Bone marrow (tissue), 2 donors: ENCODE results near the gene ZNF296.

Experiments used
- DNase-seq, 2 donors: peaks; one replicate each; lab custom pipeline; 2025; lab: John Stamatoyannopoulos, UW

ZNF296 gene

GRCh38 chr19:45079911-45080370, 3.7 kb upstream of the ZNF296 start:
- DNase-seq: no peak

DNA sequence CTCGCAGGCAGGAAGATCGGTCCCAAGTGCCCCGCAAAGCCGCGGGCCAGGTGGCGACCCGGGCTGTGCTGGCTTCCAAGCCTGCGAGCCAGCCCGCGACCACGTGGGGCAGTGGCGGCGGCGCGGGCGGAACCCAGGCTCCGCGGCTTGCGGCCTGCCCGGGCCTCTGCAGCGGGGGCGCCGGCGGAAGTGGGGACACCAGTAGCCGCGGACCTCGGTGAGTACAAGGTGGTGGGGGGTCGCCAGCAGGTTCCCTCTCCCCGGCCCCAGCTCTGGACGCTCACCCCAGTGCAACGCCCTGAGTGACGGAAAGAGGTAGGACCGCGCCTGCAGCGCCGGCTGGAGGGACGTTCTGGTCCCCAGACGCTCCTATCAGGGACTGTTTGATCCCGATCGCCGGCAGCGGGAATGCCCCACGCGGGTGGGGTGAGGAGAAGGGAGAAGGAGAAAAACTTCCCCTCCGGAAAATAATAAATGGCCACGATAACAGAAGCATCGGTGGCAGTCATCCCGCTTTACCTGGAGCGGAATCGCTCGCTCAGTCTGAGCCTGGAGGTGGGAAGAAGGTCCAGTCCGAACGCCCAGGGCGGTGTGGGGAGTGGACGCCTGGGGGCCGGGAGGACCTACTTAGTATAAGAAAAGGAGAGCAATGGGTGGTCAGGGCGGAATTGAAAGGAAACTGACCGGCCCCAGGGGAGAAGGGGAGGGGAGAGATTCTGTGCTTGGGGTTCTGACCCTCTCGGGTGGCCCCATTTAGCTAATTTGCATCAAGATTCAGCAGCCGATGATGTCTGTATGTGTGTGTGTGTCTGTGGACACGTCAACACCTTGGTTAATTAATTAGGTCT, 3.0 kb upstream of the ZNF296 start, which contains the start of gene GEMIN7:
Gene GEMIN7, plus strand, starts transcription at position 198 of the 848 bp plus-strand sequence. CDS start 10,855 bp downstream, outside the sequence.
- DNase-seq: peak; percentile 10 to 53

DNA sequence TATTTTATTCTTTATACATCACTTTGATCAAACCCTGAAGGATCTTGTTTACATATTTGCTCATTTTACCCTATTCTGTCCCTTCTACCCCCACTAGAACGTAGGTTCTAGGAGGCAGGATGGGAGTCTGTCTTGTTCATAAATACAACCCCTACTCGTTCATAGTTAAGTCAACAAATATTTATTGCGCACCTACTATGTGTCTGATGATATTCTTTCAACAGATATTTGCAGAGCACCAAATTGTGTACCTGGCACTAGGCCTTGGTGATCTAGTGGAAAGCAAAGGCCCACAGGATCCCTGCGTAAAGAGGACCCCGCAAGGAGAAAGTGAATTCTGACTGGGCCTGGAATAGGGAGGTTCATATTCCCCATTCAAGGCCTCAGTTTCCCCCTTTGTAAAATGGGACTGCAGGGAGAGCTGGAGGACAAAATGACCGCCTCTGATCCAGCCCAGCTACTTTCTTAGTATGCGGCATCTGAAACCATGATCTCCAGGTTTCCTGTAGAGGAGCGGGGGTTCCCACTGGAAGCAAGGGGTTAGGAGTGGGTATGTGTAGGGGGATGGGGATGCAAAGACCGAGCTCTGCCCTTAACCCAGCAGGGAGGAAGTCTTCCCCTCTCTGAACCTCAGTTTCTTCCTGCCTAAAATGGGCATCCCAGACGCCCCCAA, 2.2 kb upstream of the ZNF296 start:
- no peak for DNase-seq

GRCh38 chr19:45076851-45077730, 813 bp upstream of the ZNF296 start:
- no peak for DNase-seq

DNA sequence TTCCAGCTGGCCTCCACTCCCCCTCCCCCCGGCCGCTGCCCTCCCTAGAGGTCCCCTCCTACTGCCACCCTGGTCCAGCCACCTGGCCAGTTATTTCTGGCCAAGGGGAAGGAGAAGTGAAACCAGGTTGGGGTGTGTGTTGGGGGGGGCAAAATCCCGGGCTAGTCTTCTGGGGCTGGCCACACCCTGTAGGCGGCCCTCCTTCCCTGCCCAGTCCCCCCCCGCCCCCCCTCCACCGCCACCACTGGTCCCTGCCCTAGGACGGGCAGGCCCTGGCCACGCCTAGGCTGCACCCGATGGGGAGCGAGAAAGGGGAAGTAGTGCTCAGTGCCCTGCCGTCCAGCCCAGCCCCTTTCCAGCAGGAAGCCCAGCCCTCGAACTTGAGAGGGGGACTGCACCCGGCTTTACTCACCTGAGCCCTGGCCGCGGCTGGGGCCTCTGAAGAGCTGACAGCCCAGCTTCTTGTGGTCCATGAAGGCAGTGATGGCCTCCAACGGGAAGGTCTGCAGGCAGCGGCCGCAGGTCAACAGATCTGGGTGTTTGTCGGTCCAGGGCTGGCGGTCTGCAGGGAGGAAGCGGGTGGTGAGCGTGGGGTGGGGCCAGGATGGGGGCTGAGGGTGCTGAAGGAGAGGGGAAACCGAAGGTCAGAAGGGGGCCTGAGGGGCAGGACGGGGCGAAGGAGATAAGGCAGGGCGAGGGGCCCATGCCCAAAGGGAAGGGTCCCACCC, 813 bp downstream of the ZNF296 start:
- DNase-seq: peak; percentile 65 to 87

- DNase-seq: no peak
These were observed 1.5 kb downstream of the ZNF296 start for GRCh38 chr19:45074744-45075300.

DNA sequence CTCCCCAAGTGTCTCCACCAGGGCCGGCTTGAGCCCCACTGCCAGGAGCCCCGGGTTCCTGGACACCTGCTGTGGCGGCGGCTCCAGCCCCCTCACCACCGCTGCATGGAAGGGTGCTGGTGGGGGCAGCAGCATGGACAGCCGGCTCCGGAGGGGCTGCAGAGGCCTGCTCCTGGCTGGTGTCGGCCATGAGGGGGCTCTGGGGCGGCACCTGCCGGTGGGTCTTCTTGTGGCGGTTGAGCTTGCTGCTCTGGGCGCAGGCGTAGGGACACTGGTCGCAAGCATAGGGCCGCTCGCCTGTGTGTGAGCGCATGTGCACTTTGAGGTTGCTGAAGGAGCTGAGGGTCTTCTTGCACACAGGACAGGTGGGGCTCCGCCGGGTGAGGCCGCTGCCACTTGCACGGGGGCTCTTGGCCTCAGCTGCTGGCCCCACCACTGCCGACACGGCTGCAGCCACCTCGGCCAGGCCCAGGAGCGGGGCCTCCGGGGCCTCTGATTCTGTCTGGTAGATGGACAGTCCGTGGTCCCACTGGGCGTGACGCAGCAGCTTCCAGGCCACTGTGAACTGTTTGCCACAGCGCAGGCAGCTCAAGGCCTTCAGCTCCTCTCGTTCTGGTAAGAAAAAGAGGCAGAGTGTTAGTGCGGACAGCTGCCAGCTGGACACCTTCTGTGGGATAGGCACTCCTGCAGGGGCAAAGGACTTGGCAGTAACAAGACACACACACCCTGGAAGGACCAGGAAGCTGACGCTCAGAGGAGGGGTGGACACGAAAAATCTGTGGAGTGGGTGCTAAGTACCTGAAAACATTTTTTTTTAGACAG, 4.1 kb downstream of the ZNF296 start:
- no peak for DNase-seq

GRCh38 chr19:45071545-45071938, 4.7 kb downstream of the ZNF296 start:
- DNase-seq: no peak

DNA sequence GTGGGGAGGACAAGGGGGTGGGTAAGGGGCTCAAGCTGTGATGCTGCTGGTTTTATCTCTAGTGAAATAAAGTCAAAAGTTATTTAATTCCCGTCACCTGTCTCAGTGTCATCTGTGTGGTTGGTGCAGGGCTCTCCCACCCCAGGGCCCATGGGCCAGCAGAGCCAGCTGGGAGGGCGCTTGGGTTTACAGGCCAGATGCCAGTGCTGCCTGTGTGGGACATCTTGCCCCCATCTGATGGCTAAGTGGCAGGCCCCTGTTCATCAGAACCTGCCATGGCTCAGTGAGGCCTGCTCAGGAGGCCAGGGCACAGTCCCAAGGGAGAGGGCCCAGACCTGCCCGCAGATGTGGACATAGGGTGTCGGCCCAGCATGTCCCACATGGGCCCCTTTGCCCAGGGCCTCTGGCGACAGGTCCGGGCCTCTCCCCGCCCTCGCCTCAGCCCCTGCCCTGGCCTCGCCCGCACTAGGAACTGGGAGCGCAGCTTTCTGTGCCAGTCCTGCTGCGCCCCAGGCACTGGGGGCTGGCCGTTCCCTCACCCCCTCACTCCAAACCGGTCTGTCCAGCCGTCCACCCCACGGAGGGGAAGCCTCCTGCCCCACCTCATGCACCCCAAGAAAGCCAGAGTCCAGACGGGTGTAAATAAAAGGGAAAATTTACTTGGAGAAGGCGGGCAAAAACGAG, 5.3 kb downstream of the ZNF296 start:
- DNase-seq: no peak

DNA sequence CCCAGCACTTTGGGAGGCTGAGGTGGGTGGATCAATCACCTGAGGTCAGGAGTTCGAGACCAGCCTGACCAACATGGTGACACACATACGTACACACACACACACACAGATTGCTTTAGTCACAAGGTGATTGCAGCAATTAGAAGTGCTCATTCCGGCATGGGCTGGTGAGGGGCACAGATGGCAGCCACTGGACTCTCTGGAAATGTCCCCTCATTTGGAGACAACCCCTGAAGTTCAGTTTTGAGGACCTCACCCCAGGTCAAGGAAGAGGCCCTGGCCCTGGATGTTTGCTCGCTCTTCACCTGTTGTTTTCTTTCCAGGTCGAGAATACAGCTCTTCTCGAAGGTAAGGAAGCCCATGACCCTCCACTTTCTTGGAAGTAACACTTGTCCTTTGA, 6.1 kb downstream of the ZNF296 start:
- DNase-seq: no peak

- no peak for DNase-seq
These were observed 7.2 kb downstream of the ZNF296 start for GRCh38 chr19:45069056-45069455.

DNA sequence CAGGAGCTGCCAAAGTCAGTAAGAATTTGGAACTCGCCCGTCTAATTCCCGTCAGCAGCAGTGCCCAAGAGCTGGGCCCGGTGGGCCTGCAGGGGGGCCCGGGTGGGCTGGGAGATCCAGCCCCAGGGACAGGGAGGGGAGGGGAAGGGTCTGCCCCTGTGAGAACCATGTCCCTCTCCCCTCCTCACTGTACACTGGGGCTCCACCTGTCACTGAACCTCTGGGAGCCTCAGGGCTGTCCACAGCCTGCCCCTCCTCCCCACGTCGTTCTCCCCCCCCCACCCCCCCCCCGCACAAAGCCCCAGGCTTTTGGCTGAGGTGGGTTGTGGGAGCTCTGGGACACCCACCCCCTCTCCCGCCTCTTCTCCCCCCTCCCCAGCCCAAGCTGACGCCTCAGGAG, 8.2 kb downstream of the ZNF296 start:
- no peak for DNase-seq

DNA sequence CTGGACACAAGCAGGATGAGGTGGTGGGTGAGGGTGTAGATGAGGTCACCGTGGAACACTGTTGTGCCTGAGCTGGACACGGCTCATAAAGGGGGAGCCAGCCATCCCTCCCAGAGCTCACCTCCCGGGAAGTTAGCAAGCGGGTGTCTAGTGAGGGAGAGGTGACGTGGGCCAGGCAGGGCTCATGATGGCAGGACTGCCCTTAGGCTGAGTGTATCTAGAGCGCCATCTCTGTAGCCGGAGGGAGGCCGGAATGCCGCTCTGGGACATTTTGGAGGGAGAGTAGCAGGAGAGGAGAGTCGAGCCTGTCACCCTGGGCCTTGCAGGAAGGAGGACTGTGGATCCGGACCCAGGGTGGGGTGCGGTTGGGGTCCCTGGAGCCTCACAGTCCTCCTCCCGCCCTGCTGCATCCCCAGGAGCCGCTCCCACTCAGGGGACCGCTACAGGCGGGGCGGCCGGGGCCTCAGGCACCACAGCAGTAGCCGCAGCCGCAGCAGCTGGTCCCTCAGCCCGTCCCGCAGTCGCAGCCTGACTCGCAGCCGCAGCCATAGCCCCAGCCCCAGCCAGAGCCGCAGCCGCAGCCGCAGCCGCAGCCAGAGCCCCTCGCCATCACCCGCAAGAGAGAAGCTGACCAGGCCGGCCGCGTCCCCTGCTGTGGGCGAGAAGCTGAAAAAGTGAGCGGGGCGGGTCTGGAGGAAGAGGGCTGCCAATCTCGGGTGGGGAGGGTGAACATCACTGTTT, 9.2 kb downstream of the ZNF296 start:
- no peak for DNase-seq

DNA sequence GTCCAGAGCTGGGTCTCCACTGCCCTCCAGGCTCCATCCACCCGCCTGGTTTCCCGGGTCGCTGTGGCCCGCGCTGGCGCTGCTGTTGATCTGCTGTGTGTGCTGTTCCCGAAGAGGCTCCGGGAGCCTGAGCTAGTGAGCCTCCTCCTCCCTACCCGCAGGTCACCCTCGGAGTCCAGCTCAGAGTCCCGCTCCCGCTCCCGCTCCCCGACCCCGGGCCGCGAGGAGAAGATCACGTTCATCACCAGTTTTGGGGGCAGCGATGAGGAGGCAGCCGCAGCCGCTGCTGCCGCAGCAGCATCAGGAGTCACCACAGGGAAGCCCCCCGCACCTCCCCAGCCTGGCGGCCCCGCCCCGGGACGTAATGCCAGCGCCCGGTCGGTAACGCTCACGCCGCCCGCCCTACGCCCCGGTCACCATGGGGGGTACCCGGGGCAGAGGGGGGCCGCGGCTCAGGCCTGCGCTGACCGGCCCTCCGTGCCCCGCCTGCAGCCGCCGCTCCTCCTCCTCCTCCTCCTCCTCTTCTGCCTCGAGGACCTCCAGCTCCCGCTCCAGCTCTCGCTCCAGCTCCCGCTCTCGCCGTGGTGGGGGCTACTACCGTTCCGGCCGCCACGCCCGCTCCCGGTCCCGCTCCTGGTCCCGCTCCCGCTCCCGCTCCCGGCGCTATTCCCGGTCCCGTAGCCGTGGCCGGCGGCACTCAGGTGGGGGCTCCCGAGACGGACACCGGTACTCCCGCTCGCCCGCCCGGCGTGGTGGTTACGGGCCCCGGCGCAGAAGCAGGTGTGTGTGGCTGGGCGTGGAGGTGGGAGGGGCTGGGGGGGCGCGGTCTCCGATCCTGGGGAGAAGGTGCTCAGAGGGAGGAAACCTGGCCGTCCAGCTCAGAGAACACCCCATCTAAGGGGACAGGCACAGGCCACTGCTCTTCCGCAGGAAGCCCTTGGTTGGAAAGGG, 12.2 kb downstream of the ZNF296 start:
- no peak for DNase-seq

DNA sequence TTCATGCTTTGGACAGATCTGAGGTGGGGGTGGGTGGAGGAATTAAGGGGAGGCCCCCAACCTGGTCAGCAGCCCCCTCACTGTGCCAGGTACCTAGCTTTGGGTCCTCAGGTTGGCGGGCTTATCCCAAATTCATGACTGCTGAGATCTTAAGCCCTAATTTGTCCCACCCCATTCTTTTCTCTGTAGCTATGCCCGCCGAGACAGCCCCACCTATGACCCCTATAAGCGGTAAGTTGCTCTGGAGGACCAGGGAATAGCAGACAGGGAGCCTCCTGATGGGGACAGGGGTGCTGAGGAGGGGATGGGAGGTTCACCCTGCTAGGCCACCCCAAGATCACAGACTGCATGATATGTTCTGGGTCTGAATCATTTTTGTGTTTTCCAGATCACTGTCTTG, 14.3 kb downstream of the ZNF296 start:
- no peak for DNase-seq

- peak; percentile 59 to 80 for DNase-seq
These were observed 16.9 kb downstream of the ZNF296 start for GRCh38 chr19:45059258-45059965.

GRCh38 chr19:45058622-45059159, 17.6 kb downstream of the ZNF296 start:
- DNase-seq: no peak
